ENCODE data around the gene SULT2B1. TPM values are rescaled to one million over a fixed set of nuclear protein-coding genes. Genes with fewer than 3 reads are reported as not detected.

The SULT2B1 gene
- total RNA-seq, 4 donors from 2014 or later = 1.0 TPM; not detected in 3

GRCh38 chr19:48511800-48512503 is 40.0 kb upstream of the SULT2B1 start, which contains the start of gene LMTK3:
TSS of gene LMTK3 (minus strand) at chr19:48511835. CDS start at chr19:48511576, 259 bp downstream.
- Histone ChIP-seq H3K4me1 (peaks cover 12 to 35% (median 23%) of the 10 kb centered on the region in 4 donors), H3K27ac (replicated peaks in 1 of 4) (no peak within 1 kb of the TSS), H3K27me3 (peaks cover 0 to 41% (median 29%) of the 10 kb centered on the region in 4 donors), H3K36me3 (no peaks in the 10 kb centered on the region), H3K9me3 (no peaks in the 10 kb centered on the region), H3K4me3 (peak within 1 kb of the TSS; percentile 10 to 40 (median 26))
- no peak for TF ChIP-seq POLR2AphosphoS5 (IDR thresholded peaks at IDR 0.05)
- TF ChIP-seq, protein P1, sequence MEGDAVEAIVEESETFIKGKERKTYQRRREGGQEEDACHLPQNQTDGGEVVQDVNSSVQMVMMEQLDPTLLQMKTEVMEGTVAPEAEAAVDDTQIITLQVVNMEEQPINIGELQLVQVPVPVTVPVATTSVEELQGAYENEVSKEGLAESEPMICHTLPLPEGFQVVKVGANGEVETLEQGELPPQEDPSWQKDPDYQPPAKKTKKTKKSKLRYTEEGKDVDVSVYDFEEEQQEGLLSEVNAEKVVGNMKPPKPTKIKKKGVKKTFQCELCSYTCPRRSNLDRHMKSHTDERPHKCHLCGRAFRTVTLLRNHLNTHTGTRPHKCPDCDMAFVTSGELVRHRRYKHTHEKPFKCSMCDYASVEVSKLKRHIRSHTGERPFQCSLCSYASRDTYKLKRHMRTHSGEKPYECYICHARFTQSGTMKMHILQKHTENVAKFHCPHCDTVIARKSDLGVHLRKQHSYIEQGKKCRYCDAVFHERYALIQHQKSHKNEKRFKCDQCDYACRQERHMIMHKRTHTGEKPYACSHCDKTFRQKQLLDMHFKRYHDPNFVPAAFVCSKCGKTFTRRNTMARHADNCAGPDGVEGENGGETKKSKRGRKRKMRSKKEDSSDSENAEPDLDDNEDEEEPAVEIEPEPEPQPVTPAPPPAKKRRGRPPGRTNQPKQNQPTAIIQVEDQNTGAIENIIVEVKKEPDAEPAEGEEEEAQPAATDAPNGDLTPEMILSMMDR (IDR thresholded peaks at IDR 0.05) = no peak
- no peak for TF ChIP-seq EP300 (IDR thresholded peaks at IDR 0.05)
- no peak for TF ChIP-seq POLR2A (IDR thresholded peaks at IDR 0.05; ENCODE audit: low read depth)
- DNase-seq (ENCODE audit: extremely low spot score) = no peak
- WGBS = 9% methylated on average over 19 of the region's 32 CpGs
- intact Hi-C loops (cut with DNase I) = no loop called here

- Histone ChIP-seq H3K4me3 (peak overlapping the region in 3 of 4 donors; percentile 60 to 75 (median 62)), H3K27ac (replicated peaks in 1 of 4) (no peak overlapping the region), H3K27me3 (peaks cover 0 to 41% (median 29%) of the 10 kb centered on the region in 4 donors), H3K4me1 (peaks cover 12 to 35% (median 23%) of the 10 kb centered on the region in 4 donors), H3K36me3 (no peaks in the 10 kb centered on the region), H3K9me3 (no peaks in the 10 kb centered on the region)
- intact Hi-C loops (cut with DNase I) = no loop called here
- WGBS = 55% methylated on average over 19 of the region's 19 CpGs
- no peak for TF ChIP-seq EP300 (IDR thresholded peaks at IDR 0.05)
- TF ChIP-seq POLR2AphosphoS5 (IDR thresholded peaks at IDR 0.05) = no peak
- TF ChIP-seq, protein P1 (IDR thresholded peaks at IDR 0.05) = no peak
- TF ChIP-seq POLR2A (IDR thresholded peaks at IDR 0.05; ENCODE audit: low read depth) = no peak
- no peak for DNase-seq (ENCODE audit: extremely low spot score)
These were observed 39.3 kb upstream of the SULT2B1 start for GRCh38 chr19:48512504-48513288.

DNA sequence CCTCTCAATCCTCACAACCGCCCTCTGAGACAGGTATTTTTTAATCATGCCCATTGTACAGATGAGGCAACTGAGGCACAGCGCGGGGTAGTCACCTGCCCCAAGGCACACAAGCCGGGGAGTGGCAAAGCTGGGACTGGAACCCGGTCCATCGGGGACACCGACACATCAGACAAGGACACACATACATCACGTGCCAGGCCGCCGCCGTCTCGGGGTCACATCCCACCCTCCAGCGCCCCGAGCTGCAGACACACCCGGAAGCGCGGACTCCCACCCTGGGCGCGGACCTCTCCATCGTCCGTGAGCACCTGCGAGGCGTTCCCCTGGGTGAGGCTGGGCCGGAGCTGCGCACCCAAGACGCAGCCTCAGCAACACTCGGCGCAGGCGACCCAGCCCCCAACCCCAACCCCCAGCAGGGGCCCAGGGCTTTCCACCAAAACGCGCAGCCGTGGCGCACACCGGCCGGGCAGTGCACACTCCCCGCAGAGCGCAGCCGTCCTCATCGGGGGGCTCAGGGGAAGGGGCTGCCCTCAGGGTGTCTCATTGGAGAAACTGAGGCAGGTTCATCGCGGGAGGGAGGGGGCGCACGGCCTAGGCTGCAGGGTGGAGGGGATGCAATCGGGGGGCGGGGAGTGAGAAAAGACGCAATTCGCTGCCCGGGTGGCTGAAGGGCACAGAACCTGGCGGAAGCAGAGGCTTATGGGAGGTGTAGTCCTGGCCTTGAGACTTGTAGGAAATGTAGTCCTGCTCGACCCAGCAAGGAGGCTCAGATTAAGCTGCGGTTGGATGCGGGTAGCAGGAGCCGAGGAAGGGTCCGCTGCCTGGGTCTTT is 38.5 kb upstream of the SULT2B1 start:
- peaks cover 0 to 41% (median 29%) of the 10 kb centered on the region in 4 donors for H3K27me3 ChIP-seq
- intact Hi-C loops (cut with DNase I) = no loop called here
- no peak for DNase-seq (ENCODE audit: extremely low spot score)

DNA sequence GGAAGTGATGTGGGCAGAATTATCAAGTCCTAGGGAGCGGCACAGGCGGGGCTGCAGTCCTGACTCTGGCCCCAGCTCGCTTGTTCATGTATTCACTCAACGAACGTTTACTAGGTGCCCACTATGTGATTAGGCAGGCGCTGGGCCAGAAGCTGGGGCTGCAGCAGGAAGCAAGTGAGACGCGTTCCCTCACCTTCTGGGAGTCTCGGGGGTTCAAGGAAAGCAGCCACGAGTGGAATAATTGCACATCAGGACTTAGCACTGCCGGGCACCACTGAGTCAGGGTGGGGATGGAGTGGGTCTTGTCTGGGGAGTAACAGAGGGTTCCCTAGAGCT is 37.9 kb upstream of the SULT2B1 start:
- WGBS = 48% methylated on average over 9 of the region's 11 CpGs
- H3K9me3 ChIP-seq = no peaks in the 10 kb centered on the region
- peaks cover 0 to 41% (median 29%) of the 10 kb centered on the region in 4 donors for H3K27me3 ChIP-seq
- no peak for DNase-seq (ENCODE audit: extremely low spot score)
- H3K4me1 ChIP-seq = peaks cover 12 to 35% (median 23%) of the 10 kb centered on the region in 4 donors
- peak overlapping the region; percentile 56 to 75 (median 61) for H3K4me3 ChIP-seq
- intact Hi-C loops (cut with DNase I) = no loop called here
- TF ChIP-seq, protein P1 (IDR thresholded peaks at IDR 0.05) = no peak
- no peak for TF ChIP-seq POLR2AphosphoS5 (IDR thresholded peaks at IDR 0.05)
- no peak for TF ChIP-seq EP300 (IDR thresholded peaks at IDR 0.05)
- no peak for TF ChIP-seq POLR2A (IDR thresholded peaks at IDR 0.05; ENCODE audit: low read depth)
- H3K36me3 ChIP-seq = no peaks in the 10 kb centered on the region
- H3K27ac ChIP-seq (replicated peaks in 1 of 4) = no peak overlapping the region

More for the DNA sequence above, 38.5 kb upstream of the SULT2B1 start:
- H3K36me3 ChIP-seq = no peaks in the 10 kb centered on the region
- H3K4me3 ChIP-seq = peak overlapping the region; percentile 56 to 75 (median 61)
- H3K9me3 ChIP-seq = no peaks in the 10 kb centered on the region
- peaks cover 12 to 35% (median 23%) of the 10 kb centered on the region in 4 donors for H3K4me1 ChIP-seq
- TF ChIP-seq POLR2A (IDR thresholded peaks at IDR 0.05; ENCODE audit: low read depth) (no peak), POLR2AphosphoS5 (IDR thresholded peaks at IDR 0.05) (peak in 1 of 2 donors; percentile 41), EP300 (IDR thresholded peaks at IDR 0.05) (no peak)
- TF ChIP-seq, protein P1 (IDR thresholded peaks at IDR 0.05) = no peak
- 9% methylated on average over 9 of the region's 54 CpGs for WGBS
- no peak overlapping the region for H3K27ac ChIP-seq (replicated peaks in 1 of 4)

All from esophagus muscularis mucosa (tissue), 4 donors.